ENCODE measurements around the gene VPS13A.
A peak's percentile ranks its signal among the peaks of the same experiment; 100 is the strongest.
"Not testable (repeated sequence)": the region's sequence is repeated elsewhere in the genome, so short reads cannot be mapped to it uniquely, and the experiment has no call there.

VPS13A gene

DNA sequence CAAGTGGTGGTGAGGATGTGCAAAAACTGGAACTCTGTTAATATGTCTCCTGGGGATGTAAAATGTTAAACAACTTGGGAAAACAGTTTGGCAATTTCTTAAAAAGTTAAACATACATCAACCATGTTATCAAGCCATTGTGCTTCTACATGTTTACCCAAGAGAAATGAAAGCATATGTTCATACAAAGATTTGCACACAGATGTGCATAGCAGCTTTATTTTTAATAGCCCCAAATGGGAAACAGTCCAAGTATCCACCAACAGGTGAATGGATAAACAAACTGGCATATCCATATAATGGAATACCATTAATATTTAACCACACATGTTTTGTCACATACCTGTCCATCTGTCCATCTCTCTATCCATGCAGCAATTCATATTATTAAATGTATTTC is 6.2 kb downstream of the VPS13A start:
- DNase-seq: no peak

DNA sequence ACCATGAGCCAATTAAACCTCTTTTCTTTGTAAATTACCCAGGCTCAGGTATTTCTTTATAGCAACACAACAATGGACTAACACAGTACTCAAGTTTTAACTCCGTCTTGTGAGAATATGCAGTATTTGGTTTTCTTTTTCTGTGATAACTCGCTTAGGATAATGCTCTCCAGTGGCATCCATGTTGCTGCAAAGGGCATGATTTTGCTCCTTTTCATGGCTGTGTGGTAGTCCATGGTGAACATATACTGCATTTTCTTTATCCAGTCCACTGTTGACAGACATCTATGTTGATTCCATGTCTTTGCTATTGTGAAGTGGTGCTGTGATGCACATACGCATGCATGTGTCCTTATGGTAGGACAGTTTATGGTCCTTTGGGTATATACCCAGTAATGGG is 10.9 kb downstream of the VPS13A start:
- no peak for DNase-seq

DNA sequence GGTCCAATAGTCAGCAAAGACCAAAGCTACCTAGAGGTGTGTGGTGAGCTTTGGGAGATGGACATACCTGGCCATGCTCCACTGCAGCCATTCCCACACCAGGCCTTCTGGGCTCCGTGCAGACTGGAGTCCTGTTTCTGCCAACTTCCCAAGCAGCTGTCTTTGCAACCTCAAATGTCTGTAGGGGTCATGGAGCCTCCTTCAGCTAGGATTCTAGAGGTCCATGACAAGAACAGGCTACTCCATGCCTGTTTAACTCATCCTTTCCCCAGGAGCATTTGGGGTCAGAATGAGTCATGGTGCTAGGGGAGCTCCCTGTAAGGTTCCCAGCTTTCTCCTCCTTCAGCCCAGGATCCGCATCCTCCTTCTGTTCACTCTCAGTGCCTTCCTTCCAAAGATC is 17.1 kb downstream of the VPS13A start:
- DNase-seq: no peak

DNA sequence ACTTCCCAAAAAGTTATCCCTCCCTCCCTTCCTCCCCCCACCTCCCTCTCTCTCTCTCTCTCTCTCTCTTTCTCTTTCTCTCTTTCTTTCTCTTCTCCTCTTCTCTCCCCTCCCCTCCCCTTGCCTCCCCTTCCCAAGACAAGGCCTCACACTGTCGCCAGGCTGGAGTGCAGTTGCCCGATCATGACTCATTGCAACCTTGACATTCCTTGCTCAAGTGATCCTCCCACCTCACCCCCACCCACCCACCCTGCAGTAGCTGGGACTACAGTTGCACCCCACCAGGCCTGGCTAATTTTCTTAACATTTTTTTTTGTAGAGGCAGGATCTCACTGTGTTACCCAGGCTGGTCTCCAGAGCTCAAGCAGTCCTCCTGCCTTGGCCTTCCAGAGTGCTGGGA is 32.8 kb downstream of the VPS13A start:
- no peak for DNase-seq

DNA sequence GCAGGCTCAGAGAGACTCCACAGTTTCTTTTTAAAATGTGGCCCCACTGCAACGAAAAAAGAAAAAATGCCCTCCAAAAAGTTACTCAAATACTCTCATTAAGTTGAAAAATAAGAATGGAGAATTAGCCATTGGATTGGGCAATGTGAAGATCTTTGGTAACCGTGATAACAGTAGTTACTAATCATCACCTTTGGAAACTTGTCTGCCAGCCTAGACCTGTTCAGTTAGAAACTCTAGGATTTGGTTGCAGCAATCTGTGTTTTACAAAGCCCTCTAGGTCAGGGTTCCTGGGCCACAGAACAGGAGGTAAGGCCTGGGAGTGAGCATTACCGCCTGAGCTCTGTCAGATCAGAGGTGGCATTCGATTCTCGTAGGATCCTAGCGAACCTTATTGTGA is 34.2 kb downstream of the VPS13A start:
- DNase-seq: no peak

DNA sequence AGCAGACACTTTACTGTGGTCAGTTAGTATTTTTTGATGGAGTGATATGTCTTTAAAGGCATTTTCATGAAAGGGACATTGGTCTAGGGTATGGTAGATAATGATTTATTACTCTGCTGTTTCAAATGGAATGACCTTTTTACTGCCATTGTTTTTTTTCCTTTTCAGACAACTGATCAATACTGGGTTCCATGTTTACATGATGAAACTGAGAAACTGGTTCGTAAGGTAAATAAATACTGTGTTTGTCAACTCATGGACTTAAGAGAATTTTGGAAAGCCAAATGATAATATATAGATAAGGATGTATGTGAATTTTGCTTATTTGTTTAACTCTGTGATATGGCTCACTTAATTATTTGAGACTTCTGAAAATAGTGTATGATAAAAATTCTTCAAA is 35.5 kb downstream of the VPS13A start:
- DNase-seq: no peak

DNA sequence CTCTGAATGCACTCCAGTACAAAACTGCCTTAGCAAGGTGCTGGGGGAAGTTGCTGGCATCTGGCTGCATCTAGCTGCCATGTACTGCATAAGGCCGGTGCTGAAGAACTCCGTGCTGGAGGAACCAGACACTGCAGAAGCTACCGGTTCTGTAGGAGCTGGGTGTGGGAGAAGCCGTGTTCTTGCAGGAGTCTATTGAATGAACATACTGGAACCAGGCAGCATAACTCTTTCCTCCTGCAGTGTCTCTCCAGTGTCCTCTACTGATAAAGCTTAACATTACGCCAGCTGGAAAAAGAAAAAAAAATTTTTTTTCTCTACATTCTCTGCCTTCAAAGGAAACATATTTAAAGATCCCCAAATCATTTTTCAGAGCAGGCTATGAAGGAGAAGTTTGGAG is 38.5 kb downstream of the VPS13A start:
- DNase-seq: peak in 1 of 51 donors; percentile 2

DNA sequence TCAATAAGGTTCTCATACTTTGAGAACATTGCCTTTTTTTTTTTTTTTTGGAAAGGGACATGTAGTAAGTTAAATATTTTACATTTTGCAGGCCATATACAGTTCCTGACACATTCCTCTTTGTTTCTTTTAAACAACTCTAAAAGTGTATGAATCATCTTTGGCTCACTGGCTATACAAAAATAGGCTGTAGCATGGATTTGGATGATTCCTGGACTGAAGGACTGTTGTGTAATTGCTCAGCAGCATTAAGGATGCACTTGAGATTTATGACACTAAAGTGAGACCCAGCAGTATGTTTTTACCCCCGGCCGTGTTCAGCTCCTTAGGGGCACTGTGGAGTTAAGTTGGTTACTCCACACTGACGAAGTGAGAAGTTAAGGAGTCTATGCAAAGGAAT is 41.3 kb downstream of the VPS13A start:
- DNase-seq: no peak

DNA sequence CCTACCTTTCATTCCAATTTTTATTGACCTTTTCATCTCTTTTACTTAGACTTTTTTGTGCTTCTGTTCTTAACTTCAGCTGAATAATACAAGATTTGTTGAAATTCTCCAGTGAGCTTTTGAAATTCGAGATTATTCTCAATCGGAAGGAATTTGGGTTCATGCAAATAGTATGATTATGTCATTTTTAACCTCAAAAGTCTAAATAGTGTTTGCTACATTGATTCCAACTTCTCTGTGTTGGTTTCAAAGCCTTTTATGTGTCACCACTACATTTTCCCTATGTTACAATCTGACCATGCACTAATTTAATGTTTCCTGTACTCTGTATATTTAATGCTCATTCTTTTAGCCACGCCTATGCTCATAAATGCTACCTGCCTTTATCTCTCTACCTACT is 44.1 kb downstream of the VPS13A start:
- no peak for DNase-seq

DNA sequence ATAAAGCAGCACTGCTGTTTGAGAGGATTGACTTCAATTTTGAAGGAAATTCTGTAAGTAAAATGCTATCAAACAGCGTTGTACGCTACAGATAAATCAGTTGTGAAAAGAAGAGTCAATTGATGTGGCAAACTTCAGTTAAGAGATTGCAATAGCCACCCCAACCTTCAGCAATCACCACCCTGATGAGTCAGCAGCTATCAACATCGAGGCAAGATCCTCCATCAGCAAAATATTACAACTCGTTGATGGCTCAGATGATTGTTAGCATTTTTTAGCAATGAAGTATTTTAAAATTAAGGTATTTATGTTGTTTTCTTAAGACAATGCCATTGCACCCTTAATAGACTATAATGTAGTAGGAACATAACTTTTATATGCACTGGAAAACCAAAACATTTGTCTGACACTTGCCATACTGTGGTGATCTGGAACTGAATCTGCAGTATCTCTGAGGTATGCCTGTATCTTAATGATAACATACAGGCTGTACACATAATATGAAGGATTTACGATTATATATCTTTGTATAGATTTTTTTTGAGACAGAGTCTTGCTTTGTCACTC is 47.5 kb downstream of the VPS13A start:
- DNase-seq: no peak

DNA sequence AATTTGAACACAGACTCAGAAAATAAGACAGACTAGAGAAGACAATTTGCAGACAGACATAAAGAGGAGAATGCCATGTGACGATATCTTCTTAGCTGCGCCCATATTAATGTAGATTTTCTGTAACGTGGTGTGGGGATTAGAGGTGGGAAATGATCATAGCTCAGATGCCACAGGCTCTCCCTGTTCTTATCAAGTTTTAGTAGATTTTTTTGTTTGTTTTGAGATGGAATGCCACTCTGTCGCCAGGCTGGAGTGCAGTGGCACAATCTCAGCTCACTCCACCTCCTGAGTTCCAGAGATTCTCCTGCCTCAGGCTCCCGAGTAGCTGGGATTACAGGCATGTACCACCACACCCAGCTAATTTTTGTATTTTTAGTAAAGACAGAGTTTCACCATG is 59.4 kb downstream of the VPS13A start:
- DNase-seq: no peak

DNA sequence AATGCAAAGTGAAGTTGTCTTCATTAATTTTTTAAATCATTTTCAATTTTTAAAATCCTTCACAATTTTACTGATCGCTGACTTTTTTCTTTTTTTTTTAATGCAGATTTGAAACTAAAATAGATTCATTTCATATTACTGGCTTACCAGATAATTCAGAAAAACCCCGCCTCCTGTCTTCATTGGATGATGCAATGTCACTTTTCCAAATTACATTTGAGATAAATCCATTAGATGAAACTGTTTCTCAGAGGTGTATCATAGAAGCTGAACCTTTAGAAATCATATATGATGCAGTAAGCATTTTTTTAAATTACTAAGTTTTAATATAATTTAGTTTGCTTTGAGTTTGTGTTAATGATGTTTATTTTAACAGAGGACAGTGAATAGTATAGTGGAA is 60.6 kb downstream of the VPS13A start:
- DNase-seq: no peak

DNA sequence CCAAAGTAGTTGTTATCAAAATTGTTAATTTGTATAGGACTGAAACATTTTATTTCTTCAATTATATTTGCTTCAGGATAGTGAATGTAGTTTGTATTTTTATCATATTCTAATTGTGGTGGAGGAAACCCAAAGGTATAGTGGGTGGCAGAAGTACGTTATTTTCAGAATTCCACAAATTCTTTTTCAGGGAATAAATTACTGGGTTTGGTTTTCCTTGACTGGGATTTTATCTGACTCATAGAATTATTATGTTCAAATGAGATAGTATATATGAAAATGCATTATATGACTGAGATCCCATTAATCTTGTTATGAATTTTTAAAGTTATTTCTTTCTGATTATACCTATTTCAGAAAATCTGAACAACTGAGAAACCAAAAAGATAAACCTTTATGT is 73.7 kb downstream of the VPS13A start:
- DNase-seq: no peak

DNA sequence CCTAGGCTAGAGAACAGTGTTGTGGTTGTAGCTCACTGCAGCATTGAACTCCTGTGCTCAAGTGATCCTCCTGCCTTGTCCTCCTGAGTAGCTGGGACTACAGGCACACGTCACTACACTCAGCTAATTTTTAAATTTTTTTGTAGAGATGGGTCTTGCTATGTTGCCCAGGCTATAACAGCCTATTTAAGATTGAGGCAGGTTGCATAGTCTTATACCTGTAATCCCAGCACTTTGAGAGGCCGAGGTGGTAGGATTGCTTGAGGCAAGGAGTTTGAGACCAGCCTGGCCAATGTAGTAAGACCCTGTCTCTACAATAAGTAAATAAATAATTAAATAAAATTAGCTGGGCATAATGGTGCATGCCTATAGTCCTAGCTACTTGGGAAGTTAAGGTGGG is 79.9 kb downstream of the VPS13A start:
- no peak for DNase-seq

DNA sequence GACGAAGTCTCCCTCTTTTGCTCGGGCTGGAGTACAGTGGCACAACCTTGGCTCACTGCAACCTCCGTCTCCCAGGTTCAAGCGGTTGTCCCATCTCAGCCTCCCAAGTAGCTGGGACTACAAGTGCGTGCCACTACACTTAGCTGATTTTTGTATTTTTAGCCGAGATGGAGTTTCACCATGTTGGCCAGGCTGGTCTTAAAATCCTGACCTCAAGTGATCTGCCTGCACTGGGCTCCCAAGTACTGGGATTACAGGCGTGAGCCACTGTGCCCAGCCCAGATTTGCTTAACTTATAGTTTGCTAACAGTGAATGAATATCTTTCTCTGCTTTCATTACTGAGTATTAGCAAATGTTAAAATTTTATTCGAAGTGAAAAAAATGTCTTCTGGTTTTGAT is 84.3 kb downstream of the VPS13A start:
- DNase-seq: no peak

DNA sequence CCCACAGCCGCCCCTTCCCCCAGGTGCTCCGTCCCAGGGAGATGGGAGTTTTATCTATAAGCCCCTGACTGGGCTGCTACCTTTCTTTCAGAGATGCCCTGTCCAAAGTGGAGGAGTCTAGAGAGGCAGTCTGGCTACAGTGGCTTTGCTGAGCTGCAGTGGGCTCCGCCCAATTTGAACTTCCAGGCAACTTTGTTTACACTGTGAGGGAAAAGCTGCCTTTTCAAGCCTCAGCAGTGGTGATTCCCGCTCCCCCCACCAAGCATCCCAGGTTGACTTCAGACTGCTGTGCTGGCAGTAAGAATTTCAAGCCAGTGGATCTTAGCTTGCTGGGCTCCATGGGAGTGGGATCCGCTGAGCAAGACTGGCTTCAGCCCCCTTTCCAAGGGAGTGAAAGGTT is 90.4 kb downstream of the VPS13A start:
- DNase-seq: not testable (repeated sequence)

DNA sequence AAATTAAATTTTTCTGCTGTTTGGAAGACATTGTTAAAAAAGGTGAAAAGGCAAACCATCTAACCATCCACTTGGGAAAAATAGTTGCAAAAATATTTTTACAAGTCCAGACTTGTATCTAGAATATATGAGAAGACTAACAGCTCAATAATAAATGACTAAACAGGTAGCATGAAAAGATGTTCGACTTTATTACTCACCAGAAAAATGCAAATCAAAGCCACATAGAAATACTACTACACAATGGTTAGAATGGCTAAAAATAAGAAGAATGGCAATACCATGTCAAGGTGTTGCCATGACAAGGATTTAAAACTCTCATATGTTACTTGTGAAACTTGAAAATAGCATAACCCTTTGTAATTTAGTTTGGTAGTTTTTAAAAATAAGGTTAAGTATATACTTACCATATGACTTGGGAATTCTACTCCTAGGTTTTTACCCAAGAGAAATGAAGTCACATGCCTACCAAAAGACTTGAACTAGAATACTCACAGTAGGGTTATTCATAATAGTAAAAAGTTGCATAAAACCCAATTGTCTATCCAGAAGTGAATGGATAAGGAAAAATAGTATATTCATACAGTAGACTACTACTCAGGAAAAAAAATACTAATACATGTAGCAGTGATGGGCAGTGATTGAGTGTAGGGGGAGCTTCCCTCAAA is 93.8 kb downstream of the VPS13A start:
- DNase-seq: no peak

DNA sequence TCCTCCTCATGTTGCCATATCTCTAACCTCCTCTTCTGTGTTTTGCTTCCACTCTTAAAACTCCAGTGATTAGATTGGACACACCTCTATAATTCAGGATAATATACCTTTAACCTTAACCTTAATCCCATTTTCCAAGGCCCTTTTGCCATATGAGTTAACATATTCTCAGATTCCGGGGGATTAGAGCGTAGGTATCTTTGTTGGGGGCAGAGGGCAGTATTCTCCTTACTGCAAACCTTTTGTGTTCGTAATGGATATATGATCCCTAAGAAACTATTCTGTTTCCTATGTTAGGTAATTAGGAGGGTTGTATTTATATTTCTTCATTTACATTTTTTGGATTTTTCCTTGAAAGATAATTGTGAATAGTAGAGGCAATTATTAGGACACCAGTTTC is 99.5 kb downstream of the VPS13A start:
- no peak for DNase-seq

DNA sequence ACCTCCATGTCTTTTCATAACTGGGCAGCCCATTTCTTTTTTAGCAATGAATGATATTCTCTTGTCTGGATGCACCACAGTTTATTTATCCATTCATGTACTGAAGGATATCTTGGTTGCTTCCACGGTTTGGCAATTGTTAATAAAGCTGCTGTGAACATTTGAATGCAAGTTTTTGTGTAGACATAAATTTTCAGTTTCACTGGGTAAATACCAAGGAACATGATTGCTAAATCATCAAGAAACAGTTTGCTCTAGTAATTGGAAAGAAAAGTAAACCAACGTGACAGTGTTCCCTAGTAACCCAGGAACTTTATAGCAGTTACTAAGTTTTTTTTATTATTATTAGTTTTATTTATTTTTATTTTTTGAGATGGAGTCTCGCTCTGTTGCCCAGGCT is 100.4 kb downstream of the VPS13A start:
- no peak for DNase-seq

DNA sequence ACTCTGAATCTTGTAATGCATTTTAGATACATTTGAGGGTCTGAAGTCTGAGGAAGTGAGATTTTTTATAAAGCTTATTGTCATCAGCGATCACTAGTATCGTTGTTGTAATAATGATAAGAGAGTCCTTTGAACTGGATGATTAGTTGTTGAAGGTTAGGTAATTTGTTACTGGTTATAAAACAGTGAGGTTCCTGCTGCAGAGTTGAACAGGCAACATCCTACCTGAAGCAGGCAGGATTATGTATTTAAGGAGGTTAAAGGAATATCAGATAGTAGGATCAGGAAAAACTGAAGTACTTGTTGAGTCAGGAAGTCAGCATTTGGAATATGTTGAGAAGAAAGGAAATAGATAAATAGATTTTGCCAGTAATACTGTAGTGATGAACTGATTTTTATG is 106.7 kb downstream of the VPS13A start:
- no peak for DNase-seq

DNA sequence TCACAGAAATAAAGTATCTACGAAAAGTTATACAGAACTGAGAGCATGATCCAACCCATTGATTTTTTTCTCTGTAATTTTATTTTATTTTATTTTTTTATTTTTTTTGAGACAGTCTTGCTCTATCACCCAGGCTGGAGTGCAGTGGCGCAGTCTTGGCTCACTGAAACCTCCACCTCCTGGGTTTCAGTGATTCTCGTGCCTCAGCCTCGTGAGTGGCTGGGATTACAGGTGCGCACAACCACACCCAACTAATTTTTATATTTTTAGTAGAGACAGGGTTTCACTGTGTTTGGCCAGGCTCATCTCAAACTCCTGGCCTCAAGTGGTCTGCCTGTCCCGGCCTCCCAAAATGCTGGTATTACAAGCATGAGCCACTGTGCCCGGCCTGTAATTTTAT is 107.3 kb downstream of the VPS13A start:
- DNase-seq: no peak

DNA sequence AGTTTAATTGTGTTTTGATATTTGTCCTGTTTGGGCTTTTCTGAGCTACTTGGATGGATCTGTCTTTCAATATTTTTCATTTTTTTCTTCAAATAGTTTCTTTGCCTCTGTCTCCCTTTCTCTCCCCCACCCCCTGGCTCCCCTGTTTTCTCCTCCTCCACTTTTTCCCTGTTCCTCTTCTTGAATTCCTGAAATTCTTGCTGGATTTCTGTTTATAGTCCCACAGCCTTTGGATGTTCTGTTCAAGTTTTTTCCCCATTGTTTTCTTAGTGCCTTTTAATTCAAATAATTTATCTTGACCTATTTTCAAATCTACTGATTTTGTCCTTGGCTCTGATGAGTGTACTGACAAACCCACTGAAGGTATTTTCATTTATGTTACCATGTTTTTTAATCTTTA is 113.0 kb downstream of the VPS13A start:
- no peak for DNase-seq

DNA sequence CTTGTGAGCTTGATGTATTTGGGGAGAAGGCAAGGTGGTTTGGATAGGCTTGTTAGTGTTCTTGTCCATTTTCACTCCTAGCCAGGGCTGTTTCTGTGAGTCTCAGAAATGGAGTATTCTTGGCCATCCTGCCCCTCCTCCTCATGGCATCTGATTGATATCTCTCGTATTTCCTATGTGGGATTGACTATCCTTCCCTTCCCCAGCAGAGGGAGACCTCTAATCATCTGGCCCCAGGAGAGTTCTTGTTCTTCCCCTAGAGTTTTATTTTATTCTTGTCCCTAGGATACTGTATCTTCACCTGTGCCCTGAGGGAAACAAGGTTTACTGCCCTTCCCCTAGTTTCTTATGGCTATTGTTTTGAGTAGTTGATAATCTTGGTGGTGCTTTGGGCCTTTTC is 114.4 kb downstream of the VPS13A start:
- DNase-seq: no peak

DNA sequence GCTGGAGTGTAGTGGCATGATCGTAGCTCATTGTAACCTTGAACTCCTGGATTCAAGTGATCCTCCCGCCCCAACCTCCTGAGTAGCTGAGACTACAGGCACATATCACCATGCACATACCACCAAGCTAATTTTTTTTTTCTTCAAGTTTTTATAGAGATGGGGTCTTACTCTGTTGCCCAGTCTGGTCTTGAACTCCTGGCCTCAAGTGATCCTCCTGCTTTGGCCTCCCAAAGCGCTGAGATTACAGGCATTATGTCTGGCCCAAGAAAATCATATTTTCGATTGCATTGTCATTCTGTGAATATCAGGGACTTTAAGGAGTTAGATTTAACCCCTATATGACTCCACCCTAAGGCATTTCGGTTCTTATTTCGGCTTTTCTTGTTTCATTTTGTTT is 116.6 kb downstream of the VPS13A start:
- DNase-seq: no peak

Measured in hypothalamus (tissue), 51 donors.